HG02588 (cell line): Measurements from ENCODE around the gene SLC10A4.

Experiments used
- ATAC-seq: cut with Tn5 transposase; IDR thresholded peaks from one replicate; pipeline ENCODE4 v1.9.1; 2021; ENCODE audit warnings: mild to moderate bottlenecking, moderate library complexity; ENCODE audit not compliant: unreplicated experiment

Gene SLC10A4

GRCh38 chr4:48484494-48485168, 1.5 kb downstream of the SLC10A4 start:
- ATAC-seq: no peak

GRCh38 chr4:48489683-48490011, 6.5 kb downstream of the SLC10A4 start:
- peak; percentile 7 for ATAC-seq

GRCh38 chr4:48490012-48490679, 7.0 kb downstream of the SLC10A4 start, which contains the start of gene ZAR1:
Gene ZAR1 (plus strand): TSS chr4:48490252. CDS start chr4:48490292, 40 bp downstream.
- ATAC-seq: peak; percentile 42

- no peak for ATAC-seq
Measured at GRCh38 chr4:48490680-48491513, 7.8 kb downstream of the SLC10A4 start.

DNA sequence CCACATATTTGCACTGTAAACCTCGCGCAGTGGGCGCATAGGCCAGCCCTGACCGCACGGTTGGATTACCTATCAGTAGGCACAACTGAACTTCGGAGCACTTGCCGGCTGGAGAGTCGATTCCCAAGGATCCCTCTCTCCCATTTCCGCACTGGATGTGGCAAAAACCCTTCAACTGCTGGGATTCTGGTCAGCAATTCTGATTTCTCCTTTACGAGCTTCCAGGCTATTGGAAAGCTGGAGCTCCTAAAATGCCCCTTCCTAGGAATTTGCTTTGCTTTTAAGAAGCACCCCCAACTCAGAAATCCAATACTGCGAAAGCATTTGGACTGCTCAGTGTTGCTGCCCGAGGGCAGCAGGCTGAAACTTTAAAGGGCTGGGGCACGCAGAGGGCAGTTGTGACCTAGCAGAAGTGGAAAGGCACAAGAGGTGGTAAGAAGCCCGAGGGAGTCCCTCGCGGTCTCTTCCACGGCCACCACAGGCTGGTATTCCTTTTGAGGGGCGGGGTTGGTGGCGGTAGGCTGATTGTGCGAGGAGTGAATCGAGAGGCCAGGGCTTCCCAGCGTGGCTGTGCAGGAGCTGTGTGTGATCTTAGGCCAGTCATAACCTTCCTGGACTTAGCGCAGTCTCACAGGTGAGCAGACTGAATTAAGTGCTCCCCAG, 8.5 kb downstream of the SLC10A4 start:
- no peak for ATAC-seq

GRCh38 chr4:48493452-48494100, 10.4 kb downstream of the SLC10A4 start:
- no peak for ATAC-seq

- ATAC-seq: no peak
Measured at GRCh38 chr4:48495941-48496340, 12.8 kb downstream of the SLC10A4 start.

DNA sequence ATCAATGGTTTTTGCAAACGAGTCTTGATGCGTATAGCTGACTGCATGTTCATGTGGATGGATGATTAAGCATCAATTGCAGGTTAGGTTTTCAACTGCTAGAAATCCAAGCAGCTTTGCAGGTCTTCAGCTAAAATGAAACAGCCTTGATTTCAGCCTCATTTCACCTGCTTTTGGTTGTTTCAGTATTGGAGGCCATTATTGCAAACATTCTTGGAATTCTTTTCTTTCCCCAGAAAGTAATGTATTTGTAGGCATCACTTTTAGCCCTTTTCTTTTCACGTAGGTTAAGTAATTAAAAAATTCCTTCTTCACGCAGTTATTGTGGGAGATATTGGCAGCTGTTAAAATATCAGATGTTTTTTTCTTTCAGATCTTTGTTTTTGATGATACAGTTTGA, 15.8 kb downstream of the SLC10A4 start:
- no peak for ATAC-seq

- peak; percentile 78 for ATAC-seq
Measured at GRCh38 chr4:48499551-48500066, 16.5 kb downstream of the SLC10A4 start.

- no peak for ATAC-seq
Measured at GRCh38 chr4:48503233-48504025, 20.3 kb downstream of the SLC10A4 start.

DNA sequence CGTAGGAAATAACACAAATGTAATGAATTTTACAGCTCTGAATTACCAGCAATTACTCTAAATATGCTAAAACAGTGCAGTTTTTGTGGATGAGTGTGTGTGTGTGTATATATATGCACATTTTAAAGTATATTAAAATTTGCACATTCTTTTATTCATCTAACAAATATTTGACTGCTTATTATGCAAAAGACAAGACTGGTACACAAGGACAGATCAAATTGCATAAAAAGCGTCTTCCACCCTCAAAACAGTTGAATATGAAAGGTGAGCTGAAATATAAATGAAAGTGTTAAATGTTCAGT, 20.8 kb downstream of the SLC10A4 start:
- ATAC-seq: no peak

GRCh38 chr4:48504352-48504751, 21.2 kb downstream of the SLC10A4 start:
- ATAC-seq: no peak

DNA sequence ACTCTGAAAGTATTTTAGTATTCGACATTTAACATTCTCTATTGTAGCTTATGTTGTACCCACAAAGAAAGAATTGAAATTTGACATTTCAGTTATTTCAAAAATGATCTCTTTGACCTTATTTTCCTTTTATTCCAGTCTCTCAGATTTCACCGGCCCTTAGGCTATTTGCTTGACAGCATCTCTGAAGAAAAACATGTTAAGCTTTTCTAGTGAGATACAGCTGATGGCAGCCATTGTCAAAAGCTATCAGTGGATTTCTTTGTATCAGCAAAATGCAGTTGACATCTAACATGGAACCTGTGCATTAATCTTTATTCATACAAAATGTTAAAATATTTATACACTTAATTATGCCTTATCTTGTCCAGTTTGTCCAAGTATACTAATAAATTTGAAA, 23.6 kb downstream of the SLC10A4 start:
- ATAC-seq: no peak

DNA sequence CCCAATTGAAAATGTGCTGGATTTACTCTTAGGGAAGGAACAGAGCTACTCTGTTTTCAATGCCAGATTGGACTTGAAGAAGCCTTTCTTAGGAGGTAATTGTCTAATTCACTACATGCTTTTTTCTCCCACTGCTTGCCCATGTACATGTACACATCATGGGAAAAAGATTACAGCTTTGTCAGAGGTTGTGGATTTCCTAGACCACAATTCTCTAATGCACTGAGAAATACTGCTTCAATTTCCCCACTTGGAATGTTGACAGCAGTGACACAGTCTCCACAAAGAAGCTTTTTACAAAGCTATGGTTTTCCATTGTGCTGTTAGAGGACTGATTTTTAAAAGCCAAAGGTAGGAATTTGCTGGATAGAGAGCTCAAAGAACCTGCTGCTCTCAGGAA, 26.4 kb downstream of the SLC10A4 start:
- no peak for ATAC-seq

- no peak for ATAC-seq
Measured at GRCh38 chr4:48518143-48518542, 35.0 kb downstream of the SLC10A4 start.

GRCh38 chr4:48526406-48526805, 43.3 kb downstream of the SLC10A4 start:
- no peak for ATAC-seq

DNA sequence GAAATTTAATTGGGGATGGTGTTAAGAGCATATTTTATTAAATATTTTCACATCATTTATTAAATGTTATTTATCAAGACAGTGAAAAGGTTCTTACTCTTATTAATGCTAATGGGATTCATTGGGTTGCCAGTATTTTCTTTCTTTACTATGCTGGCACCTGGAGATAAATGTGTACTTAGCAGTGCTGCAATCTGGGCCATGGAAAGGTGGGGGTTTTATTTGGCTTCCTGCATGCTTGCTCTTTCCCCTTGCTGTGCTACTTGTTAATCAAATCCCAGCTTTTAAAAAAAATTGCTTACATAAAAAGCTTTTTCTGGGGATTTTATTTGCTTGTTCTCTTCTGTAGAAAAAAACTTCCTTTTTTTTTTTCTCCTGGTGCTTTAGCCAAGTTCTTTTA, 55.2 kb downstream of the SLC10A4 start:
- ATAC-seq: no peak
